SU-DHL-6 (cell line): Measurements from ENCODE around the gene OR51D1.

Source experiments
- CTCF ChIP-seq: fragments of 200-600 bp; sonication (generic); IDR thresholded peaks from one replicate; pipeline ENCODE4 v1.5.1; 2017; ENCODE audit warnings: antibody characterized with exemption, mild to moderate bottlenecking, low read length, moderate library complexity; ENCODE audit not compliant: insufficient read depth, poor library complexity, severe bottlenecking
- EZH2phosphoT487 ChIP-seq: fragments of 200-600 bp; sonication (generic), shearing (Covaris generic); conservative IDR thresholded peaks from 2 replicates; pipeline ENCODE4 v1.6.1; 2018; ENCODE audit warnings: mild to moderate bottlenecking, antibody characterized with exemption, low read length, moderate library complexity, mixed read lengths

DNA sequence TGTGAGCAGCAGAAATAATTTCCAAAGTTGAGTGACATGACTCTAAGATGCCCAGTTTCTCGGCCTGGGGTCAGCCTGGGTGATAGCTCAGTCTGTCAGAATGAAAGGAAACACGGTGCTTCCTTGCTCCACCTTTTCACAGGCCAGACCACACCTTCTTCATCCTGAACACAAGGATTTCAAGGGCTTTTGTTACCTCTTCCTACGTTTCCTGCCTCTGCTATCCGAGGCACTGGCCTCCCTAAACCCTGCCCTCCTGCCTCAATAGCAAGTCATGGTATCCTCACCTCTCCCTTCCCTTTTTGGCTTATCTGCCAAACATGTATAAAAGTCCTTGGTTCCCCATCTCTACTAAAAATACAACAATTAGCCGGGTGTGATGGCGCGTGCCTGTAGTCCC lies 4.8 kb downstream of the OR51D1 start:
- no peak for TF ChIP-seq CTCF
- no peak for TF ChIP-seq EZH2phosphoT487
